Liver (tissue), 9 donors: ENCODE measurements around the gene CFAP90. TPM values are rescaled to one million over a fixed set of nuclear protein-coding genes. Genes with fewer than 3 reads are reported as not detected.

Experiments
- DNase-seq: peaks from one replicate; pipeline ENCODE4 v3.0.0-alpha.2; 2017; ENCODE audit warnings: low spot score
- H3K27ac ChIP-seq, 2 donors: one replicate each; pipeline ENCODE4 v1.7.0; 2013; ENCODE audit warnings: inconsistent platforms in 2 of 2, low read length in 2 of 2, control low read depth in 1 of 2, low read depth in 1 of 2, mild to moderate bottlenecking in 1 of 2
- H3K27me3 ChIP-seq, 4 donors: one replicate each; pipeline versions ENCODE4 v1.6.1 to v1.7.0; 2013; ENCODE audit warnings: low read length in 3 of 4, inconsistent platforms in 1 of 4, mild to moderate bottlenecking in 1 of 4, moderate library complexity in 1 of 4; ENCODE audit not compliant: control insufficient read depth in 4 of 4, insufficient read depth in 4 of 4
- H3K36me3 ChIP-seq, 4 donors: one replicate each; pipeline versions ENCODE4 v1.6.1 to v1.7.0; 2013; ENCODE audit warnings: low read length in 3 of 4, mild to moderate bottlenecking in 3 of 4, low read depth in 1 of 4, moderate library complexity in 1 of 4; ENCODE audit not compliant: control insufficient read depth in 4 of 4, insufficient read depth in 3 of 4
- H3K4me1 ChIP-seq, 4 donors: one replicate each; pipeline versions ENCODE4 v1.6.1 to v1.7.0; 2013; ENCODE audit warnings: low read length in 3 of 4, mild to moderate bottlenecking in 3 of 4, moderate library complexity in 1 of 4; ENCODE audit not compliant: control insufficient read depth in 4 of 4, insufficient read depth in 4 of 4
- H3K4me3 ChIP-seq, 3 donors: one replicate each; pipeline versions ENCODE4 v1.6.1 to v1.7.0; 2013; ENCODE audit warnings: low read length in 3 of 3, control low read depth in 1 of 3, low read depth in 1 of 3, mild to moderate bottlenecking in 1 of 3
- H3K9ac ChIP-seq, 2 donors: one replicate each; pipeline ENCODE4 v1.7.0; 2013; ENCODE audit warnings: low read length in 2 of 2, mild to moderate bottlenecking in 2 of 2, moderate library complexity in 2 of 2, control low read depth in 1 of 2, low read depth in 1 of 2
- H3K9me3 ChIP-seq, 4 donors: one replicate each; pipeline versions ENCODE4 v1.6.1 to v1.7.0; 2013; ENCODE audit warnings: low read length in 3 of 4; ENCODE audit not compliant: control insufficient read depth in 4 of 4
- ATF3 ChIP-seq: IDR thresholded peaks from 2 replicates; pipeline ENCODE4 v1.6.1; 2016; ENCODE audit warnings: antibody characterized with exemption
- EGR1 ChIP-seq, 2 donors: IDR thresholded peaks; 2 replicates each; pipeline ENCODE4 v1.6.1; 2016 to 2018; ENCODE audit warnings: antibody characterized with exemption in 2 of 2, low read depth in 2 of 2
- FOXA1 ChIP-seq: IDR thresholded peaks from 2 replicates; pipeline ENCODE4 v1.6.1; 2016; ENCODE audit warnings: antibody characterized with exemption
- FOXA2 ChIP-seq: IDR thresholded peaks from 2 replicates; pipeline ENCODE4 v1.6.1; 2016; ENCODE audit warnings: antibody characterized with exemption
- GABPA ChIP-seq, 2 donors: IDR thresholded peaks in 1 of 2; conservative IDR thresholded peaks in 1 of 2; 2 replicates each; pipeline ENCODE4 v1.6.1; 2016; ENCODE audit warnings: antibody characterized with exemption in 2 of 2, mild to moderate bottlenecking in 1 of 2, moderate library complexity in 1 of 2
- HNF4A ChIP-seq, 2 donors: conservative IDR thresholded peaks; 2 replicates each; pipeline ENCODE4 v1.6.1; 2016; ENCODE audit warnings: antibody characterized with exemption in 2 of 2, mild to moderate bottlenecking in 2 of 2
- HNF4G ChIP-seq: IDR thresholded peaks from 2 replicates; pipeline ENCODE4 v1.6.1; 2016; ENCODE audit warnings: antibody characterized with exemption
- JUND ChIP-seq, 2 donors: IDR thresholded peaks; 2 replicates each; pipeline ENCODE4 v1.6.1; 2016; ENCODE audit warnings: antibody characterized with exemption in 2 of 2
- NR2F2 ChIP-seq: IDR thresholded peaks from 2 replicates; pipeline ENCODE4 v1.6.1; 2016; ENCODE audit warnings: antibody characterized with exemption
- RAD21 ChIP-seq, 2 donors: IDR thresholded peaks; 2 replicates each; pipeline ENCODE4 v1.6.1; 2016; ENCODE audit warnings: antibody characterized with exemption in 2 of 2, mild to moderate bottlenecking in 2 of 2
- RXRA ChIP-seq, 2 donors: IDR thresholded peaks; 2 replicates each; pipeline ENCODE4 v1.6.1; 2017 to 2018; ENCODE audit warnings: antibody characterized with exemption in 2 of 2, mild to moderate bottlenecking in 1 of 2
- SP1 ChIP-seq: IDR thresholded peaks from 2 replicates; pipeline ENCODE4 v1.6.1; 2018; ENCODE audit warnings: antibody characterized with exemption, mild to moderate bottlenecking
- TAF1 ChIP-seq: conservative IDR thresholded peaks from 2 replicates; pipeline ENCODE4 v1.6.1; 2016; ENCODE audit warnings: antibody characterized with exemption, mild to moderate bottlenecking
- YY1 ChIP-seq: IDR thresholded peaks from 2 replicates; pipeline ENCODE4 v1.6.1; 2016; ENCODE audit warnings: antibody characterized with exemption, mild to moderate bottlenecking
- ZBTB33 ChIP-seq: IDR thresholded peaks from 2 replicates; pipeline ENCODE4 v1.6.1; 2016; ENCODE audit warnings: antibody characterized with exemption
- WGBS: extraction: QIAGEN DNeasy Blood & Tissue Kit; methylation state at CpG from one replicate; pipeline ENCODE4 v1.1.7; 2013; 5-methylcytosine and 5-hydroxymethylcytosine counted together
- polyA plus RNA-seq, 2 donors: library from polyadenylated mRNA; stranded (reverse) in 1 of 2; unstranded in 1 of 2; fragments of 200-250 nt in 1 of 2; fragments of >200 nt in 1 of 2; fragmentation: Nextera tagmentation in 1 of 2; extraction: Ambion mirVana in 1 of 2; gene quantifications; one replicate each; pipeline versions ENCODE4 v1.2.1 to v1.2.3, GENCODE V29; 2013 to 2015
- total RNA-seq, 2 donors: library from RNA; depleted of rRNA; stranded (reverse); fragments of >200 nt; gene quantifications; one replicate each; pipeline ENCODE4 v1.2.3, GENCODE V29; 2014
- TF ChIP-seq, protein P1 (sequence below): IDR thresholded peaks from 2 replicates; pipeline ENCODE4 v1.6.1; 2016; ENCODE audit warnings: antibody characterized with exemption
- TF ChIP-seq, protein P2 (sequence below): IDR thresholded peaks from 2 replicates; pipeline ENCODE4 v1.6.1; 2016; ENCODE audit warnings: antibody characterized with exemption, mild to moderate bottlenecking
- TF ChIP-seq, protein P3 (sequence below): fragments of 150-350 bp; IDR thresholded peaks from 2 replicates; pipeline ENCODE4 v1.5.1; 2017; ENCODE audit warnings: improper control_type of control experiment, low read depth, low read length; ENCODE audit not compliant: missing input control
- donor health status: healthy.
- donor health status: healthy.
- donor health status: healthy.
- donor health status: healthy.
- donor health status: healthy.

Gene CFAP90
- total and polyA plus RNA-seq, 4 donors: 0.42 to 1.0 (median 0.59) TPM

GRCh38 chr5:7851617-7852289 is 820 bp upstream of the CFAP90 start:
- no peaks in the 10 kb centered on the region for H3K27me3 ChIP-seq
- no peaks in the 10 kb centered on the region for H3K9me3 ChIP-seq
- H3K4me1 ChIP-seq: peaks cover 4 to 21% (median 16%) of the 10 kb centered on the region in 4 donors
- DNase-seq: no peak
- WGBS: 31% methylated on average over 8 of the region's 8 CpGs
- no peak overlapping the region for H3K9ac ChIP-seq
- H3K4me3 ChIP-seq: peak overlapping the region in 1 of 3 donors; percentile 26
- H3K27ac ChIP-seq: peak overlapping the region; percentile 62 to 69
- peak; percentile 59 to 81 for TF ChIP-seq HNF4A (conservative IDR thresholded peaks at IDR 0.05)
- TF ChIP-seq ZBTB33: peak; percentile 85
- TF ChIP-seq GABPA (IDR thresholded peaks at IDR 0.05 in 1 of 2, conservative IDR thresholded peaks at IDR 0.05 in 1 of 2): peak in 1 of 2 donors; percentile 32
- TF ChIP-seq EGR1 (IDR thresholded peaks at IDR 0.05; ENCODE audit: low read depth in 2 of 2): peak in 1 of 2 donors; percentile 44
- TF ChIP-seq, protein P1, sequence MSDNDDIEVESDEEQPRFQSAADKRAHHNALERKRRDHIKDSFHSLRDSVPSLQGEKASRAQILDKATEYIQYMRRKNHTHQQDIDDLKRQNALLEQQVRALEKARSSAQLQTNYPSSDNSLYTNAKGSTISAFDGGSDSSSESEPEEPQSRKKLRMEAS: peak; percentile 96
- TF ChIP-seq RAD21 (IDR thresholded peaks at IDR 0.05): peak; percentile 15 to 25
- no peak for TF ChIP-seq TAF1
- peak; percentile 83 for TF ChIP-seq SP1
- no peak for TF ChIP-seq HNF4G
- TF ChIP-seq, protein P2, sequence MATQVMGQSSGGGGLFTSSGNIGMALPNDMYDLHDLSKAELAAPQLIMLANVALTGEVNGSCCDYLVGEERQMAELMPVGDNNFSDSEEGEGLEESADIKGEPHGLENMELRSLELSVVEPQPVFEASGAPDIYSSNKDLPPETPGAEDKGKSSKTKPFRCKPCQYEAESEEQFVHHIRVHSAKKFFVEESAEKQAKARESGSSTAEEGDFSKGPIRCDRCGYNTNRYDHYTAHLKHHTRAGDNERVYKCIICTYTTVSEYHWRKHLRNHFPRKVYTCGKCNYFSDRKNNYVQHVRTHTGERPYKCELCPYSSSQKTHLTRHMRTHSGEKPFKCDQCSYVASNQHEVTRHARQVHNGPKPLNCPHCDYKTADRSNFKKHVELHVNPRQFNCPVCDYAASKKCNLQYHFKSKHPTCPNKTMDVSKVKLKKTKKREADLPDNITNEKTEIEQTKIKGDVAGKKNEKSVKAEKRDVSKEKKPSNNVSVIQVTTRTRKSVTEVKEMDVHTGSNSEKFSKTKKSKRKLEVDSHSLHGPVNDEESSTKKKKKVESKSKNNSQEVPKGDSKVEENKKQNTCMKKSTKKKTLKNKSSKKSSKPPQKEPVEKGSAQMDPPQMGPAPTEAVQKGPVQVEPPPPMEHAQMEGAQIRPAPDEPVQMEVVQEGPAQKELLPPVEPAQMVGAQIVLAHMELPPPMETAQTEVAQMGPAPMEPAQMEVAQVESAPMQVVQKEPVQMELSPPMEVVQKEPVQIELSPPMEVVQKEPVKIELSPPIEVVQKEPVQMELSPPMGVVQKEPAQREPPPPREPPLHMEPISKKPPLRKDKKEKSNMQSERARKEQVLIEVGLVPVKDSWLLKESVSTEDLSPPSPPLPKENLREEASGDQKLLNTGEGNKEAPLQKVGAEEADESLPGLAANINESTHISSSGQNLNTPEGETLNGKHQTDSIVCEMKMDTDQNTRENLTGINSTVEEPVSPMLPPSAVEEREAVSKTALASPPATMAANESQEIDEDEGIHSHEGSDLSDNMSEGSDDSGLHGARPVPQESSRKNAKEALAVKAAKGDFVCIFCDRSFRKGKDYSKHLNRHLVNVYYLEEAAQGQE: peak; percentile 95
- no peak for TF ChIP-seq NR2F2
- peak; percentile 64 to 88 for TF ChIP-seq RXRA (IDR thresholded peaks at IDR 0.05)
- TF ChIP-seq, protein P3, sequence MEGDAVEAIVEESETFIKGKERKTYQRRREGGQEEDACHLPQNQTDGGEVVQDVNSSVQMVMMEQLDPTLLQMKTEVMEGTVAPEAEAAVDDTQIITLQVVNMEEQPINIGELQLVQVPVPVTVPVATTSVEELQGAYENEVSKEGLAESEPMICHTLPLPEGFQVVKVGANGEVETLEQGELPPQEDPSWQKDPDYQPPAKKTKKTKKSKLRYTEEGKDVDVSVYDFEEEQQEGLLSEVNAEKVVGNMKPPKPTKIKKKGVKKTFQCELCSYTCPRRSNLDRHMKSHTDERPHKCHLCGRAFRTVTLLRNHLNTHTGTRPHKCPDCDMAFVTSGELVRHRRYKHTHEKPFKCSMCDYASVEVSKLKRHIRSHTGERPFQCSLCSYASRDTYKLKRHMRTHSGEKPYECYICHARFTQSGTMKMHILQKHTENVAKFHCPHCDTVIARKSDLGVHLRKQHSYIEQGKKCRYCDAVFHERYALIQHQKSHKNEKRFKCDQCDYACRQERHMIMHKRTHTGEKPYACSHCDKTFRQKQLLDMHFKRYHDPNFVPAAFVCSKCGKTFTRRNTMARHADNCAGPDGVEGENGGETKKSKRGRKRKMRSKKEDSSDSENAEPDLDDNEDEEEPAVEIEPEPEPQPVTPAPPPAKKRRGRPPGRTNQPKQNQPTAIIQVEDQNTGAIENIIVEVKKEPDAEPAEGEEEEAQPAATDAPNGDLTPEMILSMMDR: no peak
- peak; percentile 66 to 82 for TF ChIP-seq JUND (IDR thresholded peaks at IDR 0.05)
- TF ChIP-seq ATF3: no peak
- TF ChIP-seq YY1: peak; percentile 76
- peak; percentile 99 for TF ChIP-seq FOXA2
- peak; percentile 99 for TF ChIP-seq FOXA1
- H3K36me3 ChIP-seq: no peaks in the 10 kb centered on the region
